ENCODE data around the gene DNAH2. TPM values are rescaled to one million over a fixed set of nuclear protein-coding genes. Genes with fewer than 3 reads are reported as not detected.

DNAH2 gene
- polyA plus RNA-seq, 1 of the 3 experiments (the other 2 are of a cell fraction), result 0.13 TPM

DNA sequence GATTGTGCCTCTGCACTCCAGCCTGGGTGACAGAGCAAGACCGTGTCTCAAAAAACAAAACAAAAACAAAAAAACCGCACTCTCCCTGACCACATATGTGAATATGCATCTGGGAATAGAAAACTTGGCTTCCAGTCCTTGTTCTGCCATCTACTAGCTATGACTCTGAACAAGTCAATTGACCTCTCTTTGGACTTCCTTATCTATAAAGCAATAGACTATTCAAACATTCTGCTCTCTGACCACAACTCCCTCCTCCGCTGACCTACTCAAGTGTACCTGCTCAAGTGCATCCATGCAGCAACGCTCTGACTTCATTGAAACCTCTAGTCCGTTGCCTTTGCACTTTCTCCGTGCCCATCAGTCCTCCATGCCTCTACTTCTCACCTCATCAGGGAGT lies 63.9 kb downstream of the DNAH2 start:
- H3K4me1 ChIP-seq (ENCODE audit: control insufficient read depth in 1 of 2, insufficient read depth in 2 of 2, low read depth in 1 of 2, low read length in 1 of 2), result no peaks in the 10 kb centered on the region
- no peak overlapping the region for H3K9ac ChIP-seq
- ChIA-PET POLR2A (no interaction called here), CTCF (interaction anchor here (0.8 to 5.6 kb wide), 2 partner anchors 33 to 37 kb away, joined by 4 to 39 read pairs; no protein-coding TSS in a partner anchor)
- H3K9me2 ChIP-seq, result no peaks in the 10 kb centered on the region
- no peaks in the 10 kb centered on the region for H3K27me3 ChIP-seq (ENCODE audit: insufficient read depth)
- H3F3A ChIP-seq (replicated peaks; ENCODE audit: insufficient read depth), result no peaks in the 10 kb centered on the region
- H3K27ac ChIP-seq (ENCODE audit: low read depth in 2 of 2, low read length in 1 of 2), result no peak overlapping the region
- no peaks in the 10 kb centered on the region for H3K36me3 ChIP-seq (replicated peaks in 1 of 2; ENCODE audit: control insufficient read depth in 1 of 2, insufficient read depth in 2 of 2, low read length in 1 of 2)
- no peak for DNase-seq
- no peaks in the 10 kb centered on the region for H3K9me3 ChIP-seq
- H3K4me2 ChIP-seq, result no peak overlapping the region
- 66% methylated on average over 6 of the region's 6 CpGs for whole genome bisulfite sequencing (ENCODE audit: low lambda C conversion rate)
- TF ChIP-seq GATA2 (CRISPR knock-in tag; IDR thresholded peaks at IDR 0.05) (no peak), MXI1 (IDR thresholded peaks at IDR 0.05; ENCODE audit: low read depth, low read length) (no peak)
- H3K4me3 ChIP-seq (ENCODE audit: low read depth in 2 of 2, low read length in 1 of 2), result no peak overlapping the region
- no peak overlapping the region for H2AFZ ChIP-seq (ENCODE audit: low read depth)
- no peaks in the 10 kb centered on the region for H4K20me1 ChIP-seq (ENCODE audit: insufficient read depth)
- no peaks in the 10 kb centered on the region for H3K79me2 ChIP-seq (ENCODE audit: insufficient read depth)

- ChIA-PET CTCF (interaction anchor here (0.8 to 5.6 kb wide), 4 partner anchors 11 to 235 kb away, joined by 3 to 39 read pairs (median 4); no protein-coding TSS in a partner anchor), POLR2A (no interaction called here)
- no peaks in the 10 kb centered on the region for H3K27me3 ChIP-seq (ENCODE audit: insufficient read depth)
- no peak overlapping the region for H3K9ac ChIP-seq
- no peaks in the 10 kb centered on the region for H3K9me3 ChIP-seq
- no peak overlapping the region for H2AFZ ChIP-seq (ENCODE audit: low read depth)
- no peak overlapping the region for H3K27ac ChIP-seq (ENCODE audit: low read depth in 2 of 2, low read length in 1 of 2)
- no peak overlapping the region for H3K4me2 ChIP-seq
- H3K4me1 ChIP-seq (ENCODE audit: control insufficient read depth in 1 of 2, insufficient read depth in 2 of 2, low read depth in 1 of 2, low read length in 1 of 2), result no peaks in the 10 kb centered on the region
- H3K79me2 ChIP-seq (ENCODE audit: insufficient read depth), result no peaks in the 10 kb centered on the region
- H4K20me1 ChIP-seq (ENCODE audit: insufficient read depth), result no peaks in the 10 kb centered on the region
- no peaks in the 10 kb centered on the region for H3F3A ChIP-seq (replicated peaks; ENCODE audit: insufficient read depth)
- H3K4me3 ChIP-seq (ENCODE audit: low read depth in 2 of 2, low read length in 1 of 2), result no peak overlapping the region
- DNase-seq, result no peak
- no peaks in the 10 kb centered on the region for H3K9me2 ChIP-seq
- WGBS (ENCODE audit: low lambda C conversion rate), result 61% methylated on average over 2 of the region's 2 CpGs
- H3K36me3 ChIP-seq (replicated peaks in 1 of 2; ENCODE audit: control insufficient read depth in 1 of 2, insufficient read depth in 2 of 2, low read length in 1 of 2), result no peaks in the 10 kb centered on the region
- TF ChIP-seq CHD2 (IDR thresholded peaks at IDR 0.05; ENCODE audit: low read length, partially characterized antibody) (no peak), ZBTB33 (IDR thresholded peaks at IDR 0.05; ENCODE audit: borderline replicate concordance, low read depth) (no peak), ELF1 (IDR thresholded peaks at IDR 0.05) (no peak), SMC3 (IDR thresholded peaks at IDR 0.05; ENCODE audit: low read depth, low read length) (peak; percentile 61), REST (IDR thresholded peaks at IDR 0.05; ENCODE audit: low read depth, low read length) (no peak), RFX5 (IDR thresholded peaks at IDR 0.05; ENCODE audit: low read length) (no peak), FOSL2 (IDR thresholded peaks at IDR 0.05; ENCODE audit: borderline replicate concordance, low read depth) (no peak), FOXM1 (IDR thresholded peaks at IDR 0.05; ENCODE audit: low read depth) (no peak), NRF1 (IDR thresholded peaks at IDR 0.05; ENCODE audit: low read depth, low read length) (no peak), EP300 (IDR thresholded peaks at IDR 0.05; ENCODE audit: borderline replicate concordance in 1 of 2, low read depth in 1 of 2, low read length in 1 of 2) (no peak), RAD21 (IDR thresholded peaks at IDR 0.05; ENCODE audit: low read length) (peak; percentile 49), RXRA (IDR thresholded peaks at IDR 0.05; ENCODE audit: borderline replicate concordance, low read depth) (no peak), MAX (IDR thresholded peaks at IDR 0.05; ENCODE audit: low read depth) (no peak), SIN3A (IDR thresholded peaks at IDR 0.05; ENCODE audit: borderline replicate concordance, low read depth, low read length) (no peak), TCF12 (IDR thresholded peaks at IDR 0.05) (no peak), GATA2 (CRISPR knock-in tag; IDR thresholded peaks at IDR 0.05) (no peak), YY1 (IDR thresholded peaks at IDR 0.05; ENCODE audit: low read depth) (no peak), USF2 (IDR thresholded peaks at IDR 0.05; ENCODE audit: borderline replicate concordance, low read depth, low read length) (no peak)
- TF ChIP-seq, protein P1, sequence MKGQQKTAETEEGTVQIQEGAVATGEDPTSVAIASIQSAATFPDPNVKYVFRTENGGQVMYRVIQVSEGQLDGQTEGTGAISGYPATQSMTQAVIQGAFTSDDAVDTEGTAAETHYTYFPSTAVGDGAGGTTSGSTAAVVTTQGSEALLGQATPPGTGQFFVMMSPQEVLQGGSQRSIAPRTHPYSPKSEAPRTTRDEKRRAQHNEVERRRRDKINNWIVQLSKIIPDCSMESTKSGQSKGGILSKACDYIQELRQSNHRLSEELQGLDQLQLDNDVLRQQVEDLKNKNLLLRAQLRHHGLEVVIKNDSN (IDR thresholded peaks at IDR 0.05; ENCODE audit: borderline replicate concordance, low read depth), result no peak
Observed at GRCh38 chr17:7782240-7782639, 64.7 kb downstream of the DNAH2 start.

Measured in SK-N-SH (cell line).